ENCODE measurements around the gene BAG1.

- TF ChIP-seq POLR2A (IDR thresholded peaks at IDR 0.05) (no peak), CTCF (IDR thresholded peaks at IDR 0.05) (no peak)
Measured at GRCh38 chr9:33228606-33229005, 35.9 kb downstream of the BAG1 start.

All from lower leg skin (tissue), 3 donors.